Ovary (tissue), 3 donors: Measurements from ENCODE around the gene ZNF646.

Source experiments
- CTCF ChIP-seq, 3 donors: fragments of 450-650 bp in 2 of 3; fragments of 200-600 bp in 1 of 3; IDR thresholded peaks; one replicate each; pipeline versions ENCODE4 v1.5.1 to v1.8.0; 2016 to 2022; ENCODE audit warnings: antibody characterized with exemption in 3 of 3, mild to moderate bottlenecking in 1 of 3
- POLR2A ChIP-seq: fragments of 450-650 bp; IDR thresholded peaks from one replicate; pipeline ENCODE4 v1.6.1; 2017; ENCODE audit warnings: antibody characterized with exemption, mild to moderate bottlenecking, moderate library complexity
- donor health status: DM: no; HTN: no; CAD: no.

GRCh38 chr16:31087481-31087880 is 13.3 kb downstream of the ZNF646 start:
- TF ChIP-seq POLR2A (no peak), CTCF (IDR thresholded peaks at IDR 0.05) (no peak)
